Neural cell (in vitro differentiated cells): Measurements from ENCODE around the gene CNP. TPM values are rescaled to one million over a fixed set of nuclear protein-coding genes. Genes with fewer than 3 reads are reported as not detected.

Experiments used
- H2AFZ ChIP-seq: fragments of 200-600, 300-800 bp; sonication (generic), shearing (Covaris generic); 2 replicates; pipeline ENCODE4 v1.6.0; 2014; ENCODE audit warnings: low read depth, mild to moderate bottlenecking, antibody characterized with exemption, low read length, moderate library complexity
- H3F3A ChIP-seq: fragments of 200-600 bp; shearing (Covaris generic); 2 replicates; pipeline ENCODE4 v1.6.1; 2016; ENCODE audit warnings: mild to moderate bottlenecking, moderate library complexity, mixed read lengths, antibody characterized with exemption, low read length; ENCODE audit not compliant: insufficient read depth, poor library complexity, severe bottlenecking
- H3K27ac ChIP-seq: fragments of 200-600, 300-800 bp; sonication (generic), shearing (Covaris generic); 2 replicates; pipeline ENCODE4 v1.5.1; 2014; ENCODE audit warnings: mild to moderate bottlenecking, low read length, moderate library complexity
- H3K27me3 ChIP-seq: fragments of 300-800, 200-600 bp; sonication (generic), shearing (Covaris generic); 2 replicates; pipeline ENCODE4 v1.6.0; 2014; ENCODE audit warnings: mild to moderate bottlenecking, low read depth, low read length, moderate library complexity; ENCODE audit not compliant: insufficient read depth
- H3K36me3 ChIP-seq: fragments of 300-800, 200-600 bp; sonication (generic), shearing (Covaris generic); 2 replicates; pipeline ENCODE4 v1.5.1; 2014; ENCODE audit warnings: mild to moderate bottlenecking, antibody characterized with exemption, low read length, moderate library complexity; ENCODE audit not compliant: insufficient read depth
- H3K4me2 ChIP-seq: fragments of 300-800, 200-600 bp; sonication (generic), shearing (Covaris generic); 2 replicates; pipeline ENCODE4 v1.6.0; 2014; ENCODE audit warnings: mild to moderate bottlenecking, low read length
- H3K4me3 ChIP-seq: fragments of 300-800, 200-600 bp; sonication (generic), shearing (Covaris generic); 2 replicates; pipeline ENCODE4 v1.5.1; 2014; ENCODE audit warnings: mild to moderate bottlenecking, low read length, moderate library complexity
- H3K79me2 ChIP-seq: fragments of 200-600 bp; shearing (Covaris generic); replicated peaks from 2 replicates; pipeline ENCODE4 v1.6.0; 2014; ENCODE audit warnings: mild to moderate bottlenecking, low read length, moderate library complexity; ENCODE audit not compliant: insufficient read depth
- H3K9ac ChIP-seq: fragments of 300-800, 200-600 bp; sonication (generic), shearing (Covaris generic); 2 replicates; pipeline ENCODE4 v1.6.1; 2016; ENCODE audit warnings: mild to moderate bottlenecking, low read length, mixed read lengths
- H3K9me2 ChIP-seq: fragments of 200-600 bp; shearing (Covaris generic); 2 replicates; pipeline ENCODE4 v1.6.1; 2016; ENCODE audit warnings: mild to moderate bottlenecking, low read length, mixed read lengths; ENCODE audit not compliant: insufficient read depth
- H3K9me3 ChIP-seq: fragments of 200-600, 300-800 bp; sonication (generic), shearing (Covaris generic); 2 replicates; pipeline ENCODE4 v1.6.1; 2016; ENCODE audit warnings: mild to moderate bottlenecking, mixed run types, low read length, moderate library complexity, mixed read lengths
- H4K20me1 ChIP-seq: fragments of 200-600 bp; shearing (Covaris generic); 2 replicates; pipeline ENCODE4 v1.6.1; 2016; ENCODE audit warnings: mild to moderate bottlenecking, mixed run types; ENCODE audit not compliant: insufficient read depth
- EP300 ChIP-seq: fragments of 450-650 bp; conservative IDR thresholded peaks from 2 replicates; pipeline ENCODE4 v1.6.1; 2014; ENCODE audit warnings: antibody characterized with exemption, mild to moderate bottlenecking, moderate library complexity; ENCODE audit not compliant: poor library complexity, severe bottlenecking
- EZH2 ChIP-seq: fragments of 200-600, 300-800 bp; shearing (Covaris generic), sonication (generic); IDR thresholded peaks from 2 replicates; pipeline ENCODE4 v1.6.1; 2014; ENCODE audit warnings: antibody characterized with exemption, low read length, borderline replicate concordance, mild to moderate bottlenecking; ENCODE audit not compliant: insufficient read depth, poor library complexity, severe bottlenecking
- MXI1 ChIP-seq: fragments of 450-650 bp; conservative IDR thresholded peaks from 2 replicates; pipeline ENCODE4 v1.6.1; 2014; ENCODE audit warnings: antibody characterized with exemption, mild to moderate bottlenecking; ENCODE audit not compliant: poor library complexity, severe bottlenecking
- POLR2AphosphoS5 ChIP-seq: IDR thresholded peaks from 2 replicates; pipeline ENCODE4 v1.6.1; 2012
- RAD21 ChIP-seq: fragments of 450-650 bp; conservative IDR thresholded peaks from 2 replicates; pipeline ENCODE4 v1.6.1; 2014; ENCODE audit warnings: antibody characterized with exemption, mild to moderate bottlenecking, moderate library complexity
- SMC3 ChIP-seq: fragments of 450-650 bp; conservative IDR thresholded peaks from 2 replicates; pipeline ENCODE4 v1.6.1; 2014; ENCODE audit warnings: antibody characterized with exemption, mild to moderate bottlenecking, moderate library complexity; ENCODE audit not compliant: poor library complexity
- TAF1 ChIP-seq: IDR thresholded peaks from 2 replicates; pipeline ENCODE4 v1.6.1; 2012; ENCODE audit warnings: low read depth
- polyA plus RNA-seq: library from polyadenylated mRNA; depleted of rRNA; stranded (reverse); fragments of >200 nt; gene quantifications from 2 replicates; pipeline ENCODE4 v1.2.3, GENCODE V29; 2014
- TF ChIP-seq, protein P1 (sequence below): IDR thresholded peaks from 2 replicates; pipeline ENCODE4 v1.6.1; 2012; ENCODE audit warnings: borderline replicate concordance
- TF ChIP-seq, protein P2 (sequence below): fragments of 450-650 bp; IDR thresholded peaks from 2 replicates; pipeline ENCODE4 v1.5.1; 2014; ENCODE audit warnings: antibody characterized with exemption, mild to moderate bottlenecking, moderate library complexity; ENCODE audit not compliant: poor library complexity, severe bottlenecking

CNP gene
- polyA plus RNA-seq, 1 donor from 2014 or later: 27.7 TPM

DNA sequence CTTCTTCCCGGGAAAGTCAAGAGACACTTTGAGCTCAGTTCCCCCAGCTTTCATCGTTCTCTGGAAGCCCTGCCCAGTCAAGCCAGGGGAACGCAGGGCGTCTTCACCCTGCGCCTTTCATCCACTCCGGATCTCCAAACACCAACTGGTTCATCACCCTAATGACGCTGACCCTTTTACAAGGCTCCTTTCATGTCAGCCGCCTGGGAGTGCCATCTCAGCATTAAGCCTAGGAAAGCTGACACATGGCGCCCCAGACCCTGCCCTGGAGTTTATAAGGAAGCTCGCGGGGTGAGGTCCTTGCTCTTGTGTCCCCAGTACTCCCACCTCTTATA is 51.2 kb downstream of the CNP start:
- Histone ChIP-seq H3K79me2 (peaks cover 60% of the 10 kb centered on the region), H2AFZ (peak overlapping the region; percentile 82), H3F3A (no peaks in the 10 kb centered on the region), H3K36me3 (no peaks in the 10 kb centered on the region), H3K4me2 (peak overlapping the region; percentile 78), H3K27me3 (no peaks in the 10 kb centered on the region), H3K4me3 (peak overlapping the region; percentile 82), H3K9me2 (no peaks in the 10 kb centered on the region), H3K9ac (peak overlapping the region; percentile 98), H4K20me1 (no peaks in the 10 kb centered on the region), H3K27ac (peak overlapping the region; percentile 98), H3K9me3 (no peaks in the 10 kb centered on the region)
- TF ChIP-seq EP300 (no peak), MXI1 (peak; percentile 45)
- TF ChIP-seq, protein P1, sequence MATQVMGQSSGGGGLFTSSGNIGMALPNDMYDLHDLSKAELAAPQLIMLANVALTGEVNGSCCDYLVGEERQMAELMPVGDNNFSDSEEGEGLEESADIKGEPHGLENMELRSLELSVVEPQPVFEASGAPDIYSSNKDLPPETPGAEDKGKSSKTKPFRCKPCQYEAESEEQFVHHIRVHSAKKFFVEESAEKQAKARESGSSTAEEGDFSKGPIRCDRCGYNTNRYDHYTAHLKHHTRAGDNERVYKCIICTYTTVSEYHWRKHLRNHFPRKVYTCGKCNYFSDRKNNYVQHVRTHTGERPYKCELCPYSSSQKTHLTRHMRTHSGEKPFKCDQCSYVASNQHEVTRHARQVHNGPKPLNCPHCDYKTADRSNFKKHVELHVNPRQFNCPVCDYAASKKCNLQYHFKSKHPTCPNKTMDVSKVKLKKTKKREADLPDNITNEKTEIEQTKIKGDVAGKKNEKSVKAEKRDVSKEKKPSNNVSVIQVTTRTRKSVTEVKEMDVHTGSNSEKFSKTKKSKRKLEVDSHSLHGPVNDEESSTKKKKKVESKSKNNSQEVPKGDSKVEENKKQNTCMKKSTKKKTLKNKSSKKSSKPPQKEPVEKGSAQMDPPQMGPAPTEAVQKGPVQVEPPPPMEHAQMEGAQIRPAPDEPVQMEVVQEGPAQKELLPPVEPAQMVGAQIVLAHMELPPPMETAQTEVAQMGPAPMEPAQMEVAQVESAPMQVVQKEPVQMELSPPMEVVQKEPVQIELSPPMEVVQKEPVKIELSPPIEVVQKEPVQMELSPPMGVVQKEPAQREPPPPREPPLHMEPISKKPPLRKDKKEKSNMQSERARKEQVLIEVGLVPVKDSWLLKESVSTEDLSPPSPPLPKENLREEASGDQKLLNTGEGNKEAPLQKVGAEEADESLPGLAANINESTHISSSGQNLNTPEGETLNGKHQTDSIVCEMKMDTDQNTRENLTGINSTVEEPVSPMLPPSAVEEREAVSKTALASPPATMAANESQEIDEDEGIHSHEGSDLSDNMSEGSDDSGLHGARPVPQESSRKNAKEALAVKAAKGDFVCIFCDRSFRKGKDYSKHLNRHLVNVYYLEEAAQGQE: peak; percentile 36

GRCh38 chr17:42018339-42018738 is 51.7 kb downstream of the CNP start:
- H3K36me3 ChIP-seq: no peaks in the 10 kb centered on the region
- H3K79me2 ChIP-seq: peaks cover 55% of the 10 kb centered on the region
- peak overlapping the region; percentile 82 for H2AFZ ChIP-seq
- H3K9me2 ChIP-seq: no peaks in the 10 kb centered on the region
- TF ChIP-seq, protein P2, sequence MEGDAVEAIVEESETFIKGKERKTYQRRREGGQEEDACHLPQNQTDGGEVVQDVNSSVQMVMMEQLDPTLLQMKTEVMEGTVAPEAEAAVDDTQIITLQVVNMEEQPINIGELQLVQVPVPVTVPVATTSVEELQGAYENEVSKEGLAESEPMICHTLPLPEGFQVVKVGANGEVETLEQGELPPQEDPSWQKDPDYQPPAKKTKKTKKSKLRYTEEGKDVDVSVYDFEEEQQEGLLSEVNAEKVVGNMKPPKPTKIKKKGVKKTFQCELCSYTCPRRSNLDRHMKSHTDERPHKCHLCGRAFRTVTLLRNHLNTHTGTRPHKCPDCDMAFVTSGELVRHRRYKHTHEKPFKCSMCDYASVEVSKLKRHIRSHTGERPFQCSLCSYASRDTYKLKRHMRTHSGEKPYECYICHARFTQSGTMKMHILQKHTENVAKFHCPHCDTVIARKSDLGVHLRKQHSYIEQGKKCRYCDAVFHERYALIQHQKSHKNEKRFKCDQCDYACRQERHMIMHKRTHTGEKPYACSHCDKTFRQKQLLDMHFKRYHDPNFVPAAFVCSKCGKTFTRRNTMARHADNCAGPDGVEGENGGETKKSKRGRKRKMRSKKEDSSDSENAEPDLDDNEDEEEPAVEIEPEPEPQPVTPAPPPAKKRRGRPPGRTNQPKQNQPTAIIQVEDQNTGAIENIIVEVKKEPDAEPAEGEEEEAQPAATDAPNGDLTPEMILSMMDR: no peak
- TF ChIP-seq EP300 (no peak), EZH2 (no peak), RAD21 (no peak), MXI1 (no peak), SMC3 (no peak), TAF1 (no peak), POLR2AphosphoS5 (no peak)
- TF ChIP-seq, protein P1: no peak
- no peaks in the 10 kb centered on the region for H3K9me3 ChIP-seq
- no peaks in the 10 kb centered on the region for H3K27me3 ChIP-seq
- H3F3A ChIP-seq: no peaks in the 10 kb centered on the region
- H3K4me2 ChIP-seq: peak overlapping the region; percentile 78
- no peaks in the 10 kb centered on the region for H4K20me1 ChIP-seq
- peak overlapping the region; percentile 98 for H3K9ac ChIP-seq
- peak overlapping the region; percentile 98 for H3K27ac ChIP-seq
- peak overlapping the region; percentile 82 for H3K4me3 ChIP-seq
